ENCODE measurements around the gene OR8A1. TPM values are rescaled to one million over a fixed set of nuclear protein-coding genes. Genes with fewer than 3 reads are reported as not detected.
"Not testable (repeated sequence)": the region's sequence is repeated elsewhere in the genome, so short reads cannot be mapped to it uniquely, and the experiment has no call there.

The OR8A1 gene
- total RNA-seq, 1 donor from 2014 or later = not detected

DNA sequence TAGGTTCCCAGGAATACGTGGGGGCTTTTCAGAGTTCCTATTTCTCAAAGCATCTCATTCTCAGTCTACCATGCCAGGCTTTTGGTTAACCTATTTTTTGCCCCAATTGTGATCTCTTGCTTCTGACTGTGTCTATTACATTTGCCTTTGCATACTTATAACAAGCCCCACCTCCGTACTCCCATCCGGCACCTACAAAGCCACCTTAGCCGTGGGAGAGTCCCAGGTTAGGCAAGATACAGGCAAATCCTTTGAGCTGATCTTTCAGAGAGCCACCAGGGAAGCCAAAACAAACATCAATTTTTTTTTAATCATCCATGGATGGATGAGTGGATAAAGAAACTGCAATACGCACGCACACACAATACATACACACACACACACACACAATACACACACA lies 22.8 kb downstream of the OR8A1 start:
- no peak for DNase-seq (ENCODE audit: low spot score)

DNA sequence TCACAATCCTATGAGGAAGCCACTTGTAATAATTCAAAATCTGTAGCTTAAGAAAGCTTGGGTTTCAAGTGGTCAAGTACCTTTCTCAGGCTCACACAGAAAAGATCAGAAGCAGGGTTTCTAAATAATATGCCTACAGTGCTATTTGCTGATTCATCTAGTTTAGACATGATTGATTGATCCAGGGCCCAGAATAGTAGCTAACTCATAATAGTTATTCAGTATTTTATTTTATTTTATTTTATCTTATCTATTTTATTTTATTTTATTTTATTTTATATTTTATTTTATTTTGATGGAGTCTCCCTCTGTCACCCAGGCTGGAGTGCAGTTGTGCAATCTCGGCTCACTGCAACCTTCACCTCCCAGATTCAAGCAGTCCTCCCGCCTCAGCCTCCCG lies 25.5 kb downstream of the OR8A1 start:
- DNase-seq (ENCODE audit: low spot score) = no peak

DNA sequence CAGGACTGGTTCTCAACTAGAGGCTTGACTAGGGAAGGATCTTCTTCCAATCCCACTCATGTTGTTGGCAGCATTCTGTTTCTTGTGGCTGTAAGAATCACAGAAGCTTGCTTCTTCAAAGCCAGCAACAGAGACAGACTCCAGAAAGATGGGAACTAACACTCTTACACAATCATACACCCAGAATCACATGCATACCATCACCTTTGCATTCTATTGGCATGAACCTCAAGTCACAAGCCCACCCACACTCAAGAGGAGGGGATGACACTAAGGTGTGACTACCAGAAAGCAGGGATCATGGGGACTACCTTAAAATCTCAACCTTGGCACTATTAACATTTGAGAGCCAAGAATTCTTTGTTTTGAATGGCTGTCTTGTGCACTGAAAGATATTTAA lies 27.8 kb downstream of the OR8A1 start:
- no peak for DNase-seq (ENCODE audit: low spot score)

DNA sequence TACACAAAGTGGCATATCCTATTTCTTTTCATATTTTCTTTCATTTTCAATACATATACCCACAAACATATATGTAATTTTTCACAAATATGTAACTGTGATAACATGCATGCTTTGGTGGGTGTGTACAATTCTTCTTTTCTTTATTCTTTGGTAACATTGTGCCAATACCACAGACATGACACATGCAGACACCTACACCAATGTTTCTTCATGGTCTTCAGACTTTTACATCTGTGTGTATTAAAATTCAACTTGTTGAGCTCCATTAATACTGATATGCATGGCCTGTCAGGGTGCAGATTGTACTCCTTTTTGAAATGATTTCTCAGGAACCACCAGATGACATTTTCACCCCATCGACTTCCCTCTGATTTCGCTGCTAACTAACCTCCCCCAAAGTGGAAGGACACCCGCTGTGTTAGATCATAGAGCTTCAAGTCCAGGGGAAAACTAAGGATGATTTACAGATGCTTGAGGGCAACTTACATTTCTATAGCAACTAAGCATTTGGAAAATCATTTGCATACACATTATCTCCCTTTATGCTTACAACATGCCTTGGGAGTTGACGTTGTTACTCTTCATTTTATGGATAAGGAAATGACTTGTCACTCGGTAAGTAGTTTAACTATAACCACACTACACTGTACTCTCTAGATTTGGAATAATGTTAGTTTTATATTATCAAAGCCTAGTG lies 31.0 kb downstream of the OR8A1 start:
- no peak for DNase-seq (ENCODE audit: low spot score)

DNA sequence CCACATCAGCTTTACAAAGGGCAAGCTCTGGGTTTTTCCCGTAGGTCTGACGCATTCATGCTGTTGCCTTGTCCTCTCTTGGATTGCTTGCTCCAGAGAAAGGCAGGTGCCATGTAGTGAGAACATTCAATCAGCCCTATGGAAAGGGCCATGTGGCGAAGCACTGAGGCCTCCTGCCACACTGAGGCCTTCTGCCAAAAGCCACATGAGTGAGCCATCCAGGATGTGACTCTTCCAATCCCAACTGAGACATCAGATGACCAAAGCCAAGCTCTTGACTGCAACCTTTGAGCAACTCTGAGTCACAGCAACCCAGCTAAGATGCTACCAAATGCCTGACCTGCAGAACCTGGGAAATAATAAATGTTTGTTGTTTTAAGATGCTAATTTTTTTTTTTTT lies 32.4 kb downstream of the OR8A1 start:
- DNase-seq (ENCODE audit: low spot score) = no peak

DNA sequence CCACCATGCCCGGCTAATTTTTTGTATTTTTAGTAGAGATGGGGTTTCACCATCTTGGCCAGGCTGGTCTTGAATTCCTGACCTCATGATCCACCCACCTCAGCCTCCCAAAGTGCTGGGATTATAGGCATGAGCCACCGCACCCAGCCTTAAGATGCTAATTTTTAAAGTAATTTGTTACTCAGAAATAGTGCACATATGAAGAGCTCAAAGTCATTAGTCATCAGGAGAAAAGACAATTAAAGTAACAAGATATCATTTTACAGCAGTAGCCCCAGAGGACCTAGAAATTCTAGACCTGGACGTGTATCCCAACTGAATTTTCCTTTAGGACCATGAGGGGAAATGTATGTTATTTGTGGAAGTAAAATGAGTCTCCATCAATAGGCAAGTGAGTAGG lies 32.9 kb downstream of the OR8A1 start:
- DNase-seq (ENCODE audit: low spot score) = not testable (repeated sequence)

DNA sequence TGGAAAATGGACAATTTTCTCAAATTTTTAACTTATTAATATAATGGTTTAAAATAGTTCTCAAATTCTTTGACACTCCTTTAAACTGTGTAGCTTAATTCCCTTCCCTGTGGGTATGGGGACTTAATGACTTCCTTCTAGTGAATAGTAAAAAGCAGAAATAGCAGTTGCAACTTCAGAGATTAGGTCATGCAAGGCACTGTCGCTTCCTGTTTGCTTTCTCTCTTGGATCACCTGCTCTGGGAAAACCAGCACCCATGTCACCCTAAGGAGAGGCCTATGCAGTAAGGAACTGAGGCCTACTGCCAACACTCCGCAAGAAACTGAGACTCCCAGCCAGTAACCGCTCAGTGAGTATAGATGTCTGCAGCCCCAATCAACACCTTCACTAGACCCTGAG lies 35.9 kb downstream of the OR8A1 start:
- DNase-seq (ENCODE audit: low spot score) = no peak

DNA sequence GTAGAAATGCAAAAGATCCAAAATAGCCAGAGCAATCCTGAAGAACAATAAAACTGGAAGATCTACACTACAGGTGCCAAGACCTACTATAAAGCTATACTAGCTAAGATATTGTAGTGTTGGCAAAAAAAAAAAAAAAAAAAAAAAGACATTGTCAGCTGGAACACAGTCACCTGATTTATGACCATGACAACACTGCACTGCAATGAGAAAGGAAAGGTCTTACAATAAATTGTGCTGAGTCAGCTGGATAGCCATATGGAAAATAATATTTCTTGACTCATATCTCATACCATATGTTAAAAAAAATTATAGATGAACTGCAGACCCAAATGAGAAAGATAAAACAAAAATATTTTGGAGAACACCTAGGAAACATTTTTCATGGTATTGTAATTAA lies 38.4 kb downstream of the OR8A1 start:
- no peak for DNase-seq (ENCODE audit: low spot score)

DNA sequence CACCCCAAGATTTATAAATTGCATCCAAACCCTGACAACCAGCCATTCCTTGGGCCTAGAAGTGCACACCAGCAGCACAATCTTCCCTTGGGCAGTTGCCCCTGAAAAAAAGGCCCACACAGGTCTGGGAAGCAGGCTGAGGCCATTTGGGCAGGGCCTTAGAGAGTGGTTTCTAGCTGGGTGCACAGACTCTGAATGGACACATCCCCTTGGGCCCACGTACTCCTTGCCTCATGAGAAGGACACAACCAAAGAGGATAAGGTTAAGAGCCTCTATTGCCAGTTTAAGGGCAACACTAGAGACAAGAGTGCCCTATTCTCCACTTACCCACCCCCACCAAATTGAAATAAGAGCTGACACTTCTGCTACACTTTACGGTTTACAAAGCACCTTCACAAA lies 40.5 kb downstream of the OR8A1 start:
- no peak for DNase-seq (ENCODE audit: low spot score)

DNA sequence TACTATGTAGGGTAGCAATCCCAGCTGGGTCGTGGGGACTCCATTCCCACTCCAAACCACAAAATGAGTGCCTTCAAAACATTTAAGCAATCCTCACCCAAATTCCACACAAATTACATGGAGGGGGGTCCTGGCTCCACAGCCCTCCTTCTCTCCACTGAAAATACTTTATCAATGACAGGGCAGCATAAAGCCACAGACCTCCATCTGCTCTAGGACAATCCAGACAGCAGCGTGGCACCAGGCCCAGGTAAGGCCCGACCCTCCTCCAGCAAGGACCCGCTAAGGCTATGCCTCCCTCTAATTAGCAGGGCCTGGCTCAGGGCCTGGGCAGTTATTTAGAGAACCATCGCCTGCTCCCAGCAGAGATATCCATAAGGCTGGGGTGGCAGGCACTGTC lies 41.3 kb downstream of the OR8A1 start, which contains the start of gene PANX3:
PANX3 (plus strand) TSS at position 365 of the 400 bp plus-strand sequence. CDS start 129 bp downstream, outside the sequence.
- no peak for DNase-seq (ENCODE audit: low spot score)

DNA sequence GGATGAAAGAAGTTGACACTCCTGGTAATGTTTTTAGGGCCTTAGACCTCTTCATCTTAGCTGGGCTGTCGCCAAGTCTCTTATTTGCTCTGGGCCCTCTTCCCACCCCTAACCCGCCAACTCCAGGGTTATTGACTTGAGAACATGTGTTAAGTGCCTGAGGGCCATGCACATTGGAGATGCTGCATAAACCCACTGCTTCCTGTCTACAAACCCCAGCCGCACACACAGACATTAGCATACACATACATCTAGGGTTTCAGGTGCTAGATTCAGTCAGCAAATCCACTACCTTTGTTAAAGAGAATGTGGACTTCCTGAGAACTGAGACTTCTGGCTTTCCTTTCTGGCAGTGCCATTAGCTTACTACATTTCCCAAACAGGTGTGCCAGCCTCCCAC lies 42.2 kb downstream of the OR8A1 start:
- no peak for DNase-seq (ENCODE audit: low spot score)

DNA sequence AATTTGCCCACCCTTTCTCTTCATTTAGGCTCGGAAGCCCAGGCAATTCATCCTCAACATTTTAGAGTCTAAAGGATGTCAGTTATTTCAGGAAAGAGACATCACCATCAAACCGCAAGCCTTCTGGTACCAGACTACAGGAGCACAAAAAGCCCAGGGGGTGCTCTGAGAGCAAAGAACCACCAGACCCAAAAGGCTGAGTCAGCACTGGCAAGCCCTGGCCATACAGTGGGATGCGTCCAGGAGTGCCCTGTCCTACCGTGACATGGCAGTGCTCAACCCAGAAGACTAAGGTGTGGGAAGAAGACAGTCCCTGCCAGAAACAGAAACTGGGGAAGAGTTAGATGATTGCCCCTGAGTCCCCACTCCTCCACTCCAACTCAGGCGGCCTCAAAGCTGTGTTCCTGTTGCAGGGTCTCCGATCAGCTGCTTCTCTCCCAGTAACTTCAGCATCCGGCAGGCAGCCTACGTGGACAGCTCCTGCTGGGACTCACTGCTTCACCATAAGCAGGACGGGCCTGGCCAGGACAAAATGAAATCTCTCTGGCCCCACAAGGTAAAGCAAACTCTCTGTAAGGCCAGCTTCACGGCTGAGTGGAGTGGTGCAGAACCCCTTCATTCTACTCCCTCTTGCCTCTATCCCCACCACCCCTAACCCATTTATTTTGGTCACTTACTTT lies 42.9 kb downstream of the OR8A1 start:
- no peak for DNase-seq (ENCODE audit: low spot score)

DNA sequence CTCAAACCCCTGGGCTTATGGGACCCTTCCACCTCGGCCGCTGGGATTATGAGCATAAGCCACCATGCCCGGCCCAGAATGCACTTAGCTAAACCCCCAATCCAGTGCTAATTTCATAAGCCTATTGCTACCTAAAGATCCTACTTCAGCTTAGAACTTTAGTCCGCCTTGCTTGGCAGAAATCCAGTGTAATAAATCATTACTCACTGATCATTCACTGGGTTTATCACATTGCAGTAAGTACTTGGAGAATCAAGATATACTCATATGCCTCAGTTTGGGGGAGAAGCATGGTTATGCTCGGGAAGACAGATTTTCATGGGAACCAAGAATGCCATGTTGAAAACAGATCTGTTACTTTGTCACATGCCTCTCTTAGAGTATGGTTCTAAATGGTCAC lies 49.1 kb downstream of the OR8A1 start:
- no peak for DNase-seq (ENCODE audit: low spot score)

Other genes starting within 250 kb of the OR8A1 start
- not detected for gene OR8D2, start 249.8 kb upstream of the OR8A1 start, total RNA-seq
- gene OR8B2, start 185.5 kb upstream of the OR8A1 start, total RNA-seq = not detected
- not detected for gene OR8B3, start 171.0 kb upstream of the OR8A1 start, total RNA-seq
- not detected for gene OR8B4, start 145.1 kb upstream of the OR8A1 start, total RNA-seq
- not detected for gene OR8B8, start 124.3 kb upstream of the OR8A1 start, total RNA-seq
- not detected for gene OR8B12, start 26.3 kb upstream of the OR8A1 start, total RNA-seq
- not detected for gene PANX3, start 41.4 kb downstream of the OR8A1 start, total RNA-seq
- 32.7 TPM for gene TBRG1, start 52.9 kb downstream of the OR8A1 start, total RNA-seq
- gene SIAE, start 103.7 kb downstream of the OR8A1 start, total RNA-seq = 28.2 TPM
- gene SPA17, start 103.9 kb downstream of the OR8A1 start, total RNA-seq = 4.0 TPM
- gene NRGN, start 169.9 kb downstream of the OR8A1 start, total RNA-seq = 4.0 TPM
- gene VSIG2, start 182.3 kb downstream of the OR8A1 start, total RNA-seq = 2.0 TPM
- 84.0 TPM for gene ESAM, start 192.3 kb downstream of the OR8A1 start, total RNA-seq
- gene MSANTD2, start 230.4 kb downstream of the OR8A1 start, total RNA-seq = 11.3 TPM

Measured in mesenteric fat pad (tissue), 1 donor.